DMS 273 treated with DMSO at 0.1 percent for 48 hours (cell line): ENCODE results near the gene LLCFC1.

Experiments used
- DNase-seq: peaks from one replicate; lab custom pipeline; 2025; lab: John Stamatoyannopoulos, UW

The LLCFC1 gene

DNA sequence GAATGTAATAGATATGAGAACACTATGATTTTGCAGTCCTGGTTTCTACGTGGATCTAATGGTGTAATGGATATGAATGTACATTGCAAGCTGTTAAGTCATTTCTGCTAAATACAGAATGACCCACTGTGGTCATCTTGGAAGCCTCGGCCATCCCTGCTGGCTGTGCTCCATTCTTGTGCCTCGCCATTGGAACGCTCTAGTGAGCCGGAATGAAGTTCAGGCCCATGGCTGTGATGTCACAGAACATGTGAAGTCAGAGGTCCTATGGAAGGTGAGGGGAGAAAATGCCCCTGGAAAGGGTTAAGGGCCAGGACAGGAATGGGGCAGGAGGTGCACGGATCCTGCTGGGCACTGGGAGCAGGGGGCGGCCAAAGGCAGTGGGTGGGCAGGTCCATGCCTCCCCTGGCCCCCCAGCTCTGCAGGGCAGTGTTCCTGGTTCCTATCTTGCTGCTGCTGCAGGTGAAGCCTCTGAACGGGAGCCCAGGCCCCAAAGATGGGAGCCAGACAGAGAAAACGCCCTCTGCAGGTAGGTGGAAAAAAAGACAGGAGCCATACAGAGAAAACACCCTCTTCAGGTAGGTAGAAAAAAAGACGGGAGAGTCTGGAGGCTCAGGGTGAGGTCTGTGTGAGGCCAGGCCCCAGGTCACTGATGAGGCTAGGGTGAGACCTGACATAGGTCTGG is at the start of gene LLCFC1:
TSS of gene LLCFC1 (plus strand) at position 259 of the 685 bp plus-strand sequence. CDS start at position 397, 138 bp downstream.
- DNase-seq: no peak

DNA sequence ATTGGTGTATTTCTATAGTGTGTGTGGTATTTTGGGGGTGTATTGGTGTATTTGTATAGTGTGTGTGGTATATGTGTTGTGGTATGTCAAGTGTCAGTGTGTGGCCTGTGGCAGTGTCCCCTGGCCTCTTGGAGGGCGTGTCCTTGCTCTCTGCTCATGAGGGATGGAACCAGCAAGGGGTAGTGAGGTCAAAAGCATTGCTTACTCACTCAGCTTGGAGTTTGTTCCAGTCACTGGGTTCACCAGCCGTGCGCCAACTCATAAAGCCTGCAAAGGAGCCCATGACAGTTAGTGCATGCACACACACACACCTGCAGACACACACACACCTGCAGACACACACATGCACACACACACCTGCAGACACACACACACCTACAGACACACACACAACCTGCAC is 49.5 kb upstream of the LLCFC1 start:
- no peak for DNase-seq

DNA sequence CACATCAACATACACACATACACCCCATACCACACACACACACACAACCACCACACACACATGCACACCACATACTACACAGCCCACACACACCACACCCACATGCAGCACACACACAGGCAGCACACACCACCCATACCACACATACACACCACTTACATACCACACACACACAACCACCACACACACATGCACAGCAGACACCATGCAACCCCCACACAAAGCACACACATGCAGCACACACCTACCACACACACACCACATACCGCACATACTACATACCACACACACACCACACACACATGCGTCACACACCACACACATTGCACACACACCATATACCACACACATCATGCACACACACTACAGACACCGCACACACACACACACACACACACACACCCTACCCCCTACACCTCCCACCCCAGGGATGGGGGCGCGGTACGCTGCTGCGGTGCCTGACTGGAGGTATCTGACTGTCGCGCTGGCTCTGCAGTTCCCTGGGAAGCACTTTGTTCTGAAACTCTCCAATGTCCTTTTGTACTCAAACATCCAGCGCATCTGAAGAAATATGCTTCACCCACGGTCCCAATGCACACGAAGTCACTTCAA is 48.3 kb upstream of the LLCFC1 start:
- DNase-seq: no peak

DNA sequence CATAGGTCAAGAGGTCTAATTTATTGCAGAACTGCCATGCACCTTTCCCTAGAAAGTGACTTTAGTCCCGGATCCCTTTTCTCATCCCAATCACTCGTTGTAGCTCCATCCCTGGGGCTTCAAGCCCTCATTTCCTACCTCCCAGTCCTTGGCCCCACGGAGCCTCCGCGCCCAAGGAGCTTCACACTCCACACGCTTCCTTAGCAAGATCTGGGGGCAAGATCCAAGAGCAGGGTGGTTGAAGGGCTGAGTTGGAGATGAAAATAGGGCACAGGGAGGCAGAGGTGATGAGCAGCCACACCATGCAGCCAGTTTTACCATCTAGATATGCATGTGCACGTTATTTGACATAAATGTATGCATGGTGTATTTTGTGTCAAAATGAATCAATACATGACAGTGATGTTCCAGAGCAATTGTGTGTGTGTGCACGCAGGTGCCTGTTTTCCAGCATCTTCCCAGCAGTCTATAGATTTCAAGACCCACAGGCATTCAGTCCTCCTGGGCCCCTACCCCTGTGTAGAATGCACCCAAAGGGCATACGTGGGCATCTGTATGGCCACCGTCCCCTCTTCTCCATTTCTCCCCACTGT is 47.7 kb upstream of the LLCFC1 start:
- no peak for DNase-seq

DNA sequence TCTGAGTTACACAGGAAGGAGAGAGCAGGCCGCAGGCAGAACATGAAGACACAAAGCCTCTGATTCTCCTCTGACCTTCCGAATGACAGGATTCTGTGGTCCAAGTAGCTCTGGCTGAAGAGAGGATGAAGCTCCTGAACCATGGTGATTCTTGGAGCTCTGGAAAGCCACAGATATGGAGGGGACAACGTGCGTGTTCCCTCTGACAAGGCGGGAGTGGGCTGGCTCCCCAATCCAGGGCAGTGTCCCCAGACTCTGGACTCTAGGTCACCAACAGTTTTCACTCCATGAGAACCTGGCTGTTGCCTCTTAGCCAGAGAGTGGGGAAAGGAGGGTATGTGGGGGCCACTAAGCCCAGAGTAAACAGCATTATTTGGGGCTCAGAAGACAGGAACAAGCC is 46.3 kb upstream of the LLCFC1 start:
- no peak for DNase-seq

DNA sequence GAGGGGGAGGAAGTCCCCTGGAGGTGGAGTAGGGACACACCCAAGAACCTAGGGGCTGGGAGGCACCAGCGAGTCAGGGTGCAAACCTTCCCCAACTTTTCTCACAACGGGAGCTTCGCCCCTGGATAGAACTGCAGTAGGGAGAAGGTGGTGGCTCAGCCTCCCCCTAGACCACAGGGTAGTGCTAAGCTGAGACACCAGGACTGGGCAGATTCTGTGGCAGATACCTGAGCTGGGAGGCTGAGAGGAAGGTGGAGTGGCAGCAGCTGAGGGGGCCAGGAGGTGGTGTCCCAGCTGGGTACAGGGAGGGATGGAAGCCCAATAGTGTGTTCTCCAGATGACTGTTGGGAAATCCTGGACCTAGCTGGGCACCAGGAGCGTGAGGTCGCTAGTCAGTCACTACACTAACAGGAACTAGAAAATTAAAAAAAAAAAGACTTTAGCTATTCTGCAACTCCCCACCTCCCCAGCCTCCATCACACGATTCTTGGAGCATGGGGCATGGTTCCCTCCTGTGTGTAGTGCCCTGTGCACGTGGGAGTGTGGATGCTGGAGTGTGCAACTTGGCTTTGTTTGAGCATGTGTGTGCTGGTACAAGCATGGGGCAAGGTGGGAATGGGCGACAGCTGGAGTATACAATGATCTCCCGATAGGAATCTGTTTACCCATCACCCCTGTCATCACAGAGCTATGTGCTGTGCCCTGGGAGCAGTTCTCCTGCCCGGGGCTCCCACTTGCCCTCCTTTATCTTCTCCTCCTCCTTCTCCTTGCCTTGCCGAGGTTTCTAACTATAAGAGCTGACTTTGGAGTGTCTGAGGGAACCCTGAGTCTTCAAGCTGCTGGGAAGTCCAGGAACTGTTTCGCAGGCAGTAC is 44.9 kb upstream of the LLCFC1 start:
- DNase-seq: no peak

DNA sequence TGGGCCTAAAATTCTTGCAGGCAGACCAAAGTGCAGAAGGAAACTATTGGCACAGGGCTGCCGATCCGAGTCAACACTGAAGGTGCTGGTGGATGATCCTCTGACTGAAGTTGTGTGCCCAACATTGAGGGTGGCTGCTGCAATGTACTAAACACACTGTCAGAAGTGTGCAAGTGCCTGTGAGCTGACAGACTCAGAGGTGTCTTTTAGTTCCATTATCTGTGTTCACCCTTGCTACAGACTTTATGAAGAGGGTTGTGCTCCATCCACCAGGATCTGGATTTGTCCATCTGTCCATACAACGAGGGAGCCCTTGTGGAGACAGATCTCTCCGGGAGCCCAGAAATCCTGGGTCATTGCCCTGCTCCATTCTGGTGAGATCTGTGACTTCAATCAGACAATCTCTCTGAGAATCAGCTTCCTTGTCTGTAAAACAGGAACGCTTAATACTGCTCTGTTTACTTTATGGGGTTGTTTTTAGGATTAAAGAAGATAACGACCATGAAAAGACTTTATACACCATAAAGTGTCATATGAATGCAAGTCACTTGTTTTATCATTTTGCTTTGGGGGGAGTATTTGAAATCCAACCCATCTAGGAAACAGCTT is 44.2 kb upstream of the LLCFC1 start:
- DNase-seq: no peak

DNA sequence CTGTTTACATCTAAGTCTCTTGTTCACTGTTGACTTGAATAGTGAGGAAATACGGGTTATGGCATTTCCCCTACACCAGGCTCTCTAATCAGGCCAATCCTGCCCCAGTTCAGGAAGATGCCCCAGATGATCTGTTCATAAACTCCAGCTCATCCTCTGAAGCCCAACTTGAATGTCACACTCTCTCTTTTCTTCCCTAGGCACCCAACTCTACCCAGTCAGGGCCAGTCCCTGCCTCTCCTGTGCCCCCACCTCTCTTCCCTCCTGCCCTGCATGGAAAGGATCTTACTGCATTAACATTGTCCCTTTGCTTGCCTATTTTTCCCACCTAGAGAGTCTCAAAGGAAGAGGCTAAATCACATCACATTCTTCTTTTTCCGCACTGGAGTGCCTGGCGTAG is 43.1 kb upstream of the LLCFC1 start:
- no peak for DNase-seq

DNA sequence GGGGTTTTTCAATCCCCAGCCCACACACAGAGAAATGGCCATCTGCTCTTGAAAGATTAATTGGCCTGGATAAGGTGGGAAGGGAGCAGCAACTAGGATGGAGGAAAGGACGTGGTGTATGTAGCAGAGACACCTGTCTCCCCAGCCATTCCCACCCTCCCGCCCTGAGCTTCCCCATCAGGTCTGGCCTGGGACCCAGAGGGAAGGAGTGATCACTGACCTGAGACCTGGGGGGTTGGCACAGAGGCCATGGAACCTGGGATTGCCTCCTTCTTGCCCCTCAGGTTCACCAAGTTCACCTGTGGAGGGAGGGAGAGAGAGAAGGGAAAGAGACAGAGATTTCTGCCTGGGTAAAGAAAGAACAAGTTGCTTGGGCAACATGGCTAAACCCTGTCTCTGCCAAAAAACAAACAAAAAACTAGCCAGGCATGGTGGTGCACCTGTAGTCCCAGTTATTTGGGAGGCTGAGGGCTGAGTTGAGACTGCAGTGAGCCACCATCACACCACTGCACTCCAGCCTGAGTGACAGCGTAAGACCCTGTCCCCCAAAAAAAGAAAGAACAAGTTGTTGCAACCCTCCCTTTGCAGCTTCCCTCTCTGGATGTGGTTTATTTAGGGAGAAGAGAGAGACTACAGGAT is 42.4 kb upstream of the LLCFC1 start:
- no peak for DNase-seq

DNA sequence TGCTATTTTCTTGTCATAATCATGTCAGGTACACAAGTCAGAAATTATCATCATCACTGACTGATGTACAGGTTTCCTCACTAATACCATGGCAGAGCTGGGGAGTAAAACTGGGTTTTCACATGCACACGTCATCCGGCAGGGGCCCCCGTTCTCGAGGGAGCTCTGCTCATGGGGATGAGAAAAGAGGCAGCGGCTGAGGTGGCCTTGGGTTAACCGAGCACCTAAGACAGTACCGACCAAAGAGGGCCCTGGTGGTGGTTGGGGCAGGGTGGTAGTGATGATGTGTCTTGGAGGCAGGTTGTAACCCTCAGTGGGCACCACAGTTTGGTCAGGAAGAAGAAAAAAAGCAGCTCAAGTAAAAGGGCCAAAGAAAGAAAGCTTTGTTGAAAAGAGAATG is 41.6 kb upstream of the LLCFC1 start:
- DNase-seq: no peak

DNA sequence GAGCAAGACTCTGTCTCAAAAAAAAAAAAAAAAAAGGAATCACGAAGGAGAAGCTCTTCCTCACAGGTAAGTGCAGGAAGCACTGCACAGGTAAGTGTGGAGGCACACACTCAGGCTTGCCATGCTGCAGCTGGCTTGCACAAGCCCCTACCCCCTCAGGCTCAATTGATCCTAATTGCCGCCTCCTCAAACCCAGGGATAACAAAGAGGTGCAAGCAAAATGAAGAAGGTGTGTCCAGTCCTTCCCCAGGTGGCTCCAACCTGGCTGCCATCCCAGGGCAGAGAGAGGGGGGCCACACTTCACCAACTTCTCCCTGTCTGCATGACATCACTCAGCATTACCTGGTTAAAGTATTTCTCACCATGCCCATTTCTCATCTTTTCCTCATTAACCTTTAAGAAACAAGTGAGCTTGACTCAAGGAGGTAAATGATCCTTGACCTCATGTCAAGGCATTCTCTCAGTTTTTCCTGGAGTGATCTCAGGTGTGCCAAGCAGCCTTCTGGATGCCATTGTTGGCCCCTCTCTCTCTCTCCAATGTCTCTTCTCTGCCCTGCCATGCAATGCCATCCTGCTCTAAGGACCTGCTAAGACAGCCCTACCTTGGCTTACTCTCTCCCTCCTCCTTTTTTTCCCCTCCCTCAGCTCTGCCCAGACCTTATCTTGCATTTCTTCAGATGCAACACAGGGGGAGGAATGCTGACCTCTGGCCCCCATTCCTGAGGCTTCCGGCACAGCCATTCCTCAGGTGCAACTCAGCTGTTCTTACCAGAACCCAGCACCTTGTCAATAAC is 40.7 kb upstream of the LLCFC1 start:
- DNase-seq: no peak

DNA sequence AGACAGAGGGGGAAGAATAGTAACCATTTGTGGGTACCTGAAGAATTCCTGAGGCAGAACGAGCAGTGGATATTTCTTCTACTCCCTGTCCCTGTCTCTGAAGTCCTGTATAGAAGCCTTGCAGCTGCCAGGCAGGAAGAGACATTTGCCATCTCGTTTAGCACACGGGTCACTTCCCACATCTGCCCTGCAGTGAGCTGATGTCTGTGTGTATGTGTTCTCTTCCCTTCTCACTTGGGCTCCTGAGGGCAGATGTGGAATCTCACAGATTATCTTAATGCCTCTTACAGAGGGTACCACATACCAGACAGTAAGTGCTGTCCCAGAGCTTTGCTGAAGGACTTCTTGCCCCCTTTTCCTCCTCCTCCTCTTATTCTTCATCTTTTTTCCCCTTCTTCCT is 39.6 kb upstream of the LLCFC1 start:
- DNase-seq: no peak

DNA sequence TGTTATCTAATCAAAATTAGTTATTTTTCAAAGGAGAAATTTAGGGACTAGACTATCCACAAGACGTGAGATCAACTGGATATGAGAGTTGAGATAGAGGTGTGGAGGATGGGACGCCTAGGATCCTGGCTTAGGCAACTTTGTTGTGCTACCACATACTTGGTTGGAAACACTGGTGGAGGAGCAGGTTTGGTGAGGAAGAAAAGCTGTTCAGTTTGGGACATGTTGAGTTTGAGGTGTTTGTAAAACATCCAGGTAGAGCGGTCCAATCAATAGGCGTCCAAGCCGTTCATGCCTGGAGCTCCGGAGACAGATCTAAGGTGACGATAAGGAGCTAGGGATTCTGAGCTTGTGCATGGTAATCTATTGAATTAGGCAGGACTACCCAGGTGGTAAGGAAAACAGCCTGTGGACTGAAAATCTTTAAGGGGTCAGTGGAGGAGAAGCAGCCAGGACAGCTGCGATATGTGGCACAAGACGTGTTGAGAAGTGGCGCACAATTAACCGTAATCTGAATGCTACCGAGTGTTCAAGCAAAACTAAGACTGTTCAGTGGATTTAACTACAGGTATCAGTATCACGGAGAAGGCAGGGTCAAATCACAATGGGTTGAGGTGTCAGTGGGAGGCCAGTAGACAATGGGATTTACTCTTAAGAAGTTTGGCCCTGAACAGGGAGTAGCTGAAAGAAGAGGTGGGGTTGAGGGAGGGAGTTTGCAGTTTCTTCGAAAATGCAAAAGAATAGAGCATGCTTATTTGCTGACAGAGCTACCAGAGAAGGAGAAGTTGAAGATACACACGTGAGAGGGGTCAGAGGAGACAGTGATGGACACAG is 37.6 kb upstream of the LLCFC1 start:
- no peak for DNase-seq

DNA sequence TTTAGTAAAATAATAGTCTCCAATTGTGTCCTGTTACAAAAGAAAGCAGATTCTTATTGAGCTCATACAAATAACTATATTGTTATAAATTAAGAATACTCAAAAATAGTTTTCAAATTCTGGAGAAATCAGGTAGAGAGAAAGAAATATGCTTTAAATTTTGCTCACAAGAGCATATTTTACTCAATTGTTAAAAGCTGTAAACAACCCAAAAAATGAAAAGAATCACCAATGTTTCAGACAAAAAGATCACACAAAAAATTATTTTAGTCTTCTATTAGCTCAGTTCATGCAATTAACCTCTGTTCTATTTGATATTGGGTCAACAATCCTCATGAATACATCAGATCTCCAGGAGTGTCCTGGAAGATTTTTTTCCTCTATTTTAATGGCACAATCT is 35.2 kb upstream of the LLCFC1 start:
- DNase-seq: no peak

DNA sequence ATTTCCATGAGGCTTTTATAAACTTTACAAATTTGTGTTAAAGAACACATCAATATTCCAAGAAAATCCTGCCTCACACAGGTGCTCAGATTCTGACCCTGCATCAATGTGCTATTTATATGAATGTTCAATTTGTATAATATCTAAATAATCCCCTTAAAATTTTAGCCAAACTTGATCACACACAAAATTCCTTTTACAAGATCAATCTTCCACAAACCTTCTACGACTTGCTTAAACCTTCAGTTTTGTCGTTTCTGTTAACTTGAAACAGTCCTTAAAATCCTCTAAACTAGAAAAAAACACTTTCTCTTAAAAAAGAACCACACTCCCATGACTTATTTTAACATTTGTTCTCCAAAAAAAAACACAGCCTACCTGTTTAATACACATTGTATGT is 33.5 kb upstream of the LLCFC1 start:
- no peak for DNase-seq

DNA sequence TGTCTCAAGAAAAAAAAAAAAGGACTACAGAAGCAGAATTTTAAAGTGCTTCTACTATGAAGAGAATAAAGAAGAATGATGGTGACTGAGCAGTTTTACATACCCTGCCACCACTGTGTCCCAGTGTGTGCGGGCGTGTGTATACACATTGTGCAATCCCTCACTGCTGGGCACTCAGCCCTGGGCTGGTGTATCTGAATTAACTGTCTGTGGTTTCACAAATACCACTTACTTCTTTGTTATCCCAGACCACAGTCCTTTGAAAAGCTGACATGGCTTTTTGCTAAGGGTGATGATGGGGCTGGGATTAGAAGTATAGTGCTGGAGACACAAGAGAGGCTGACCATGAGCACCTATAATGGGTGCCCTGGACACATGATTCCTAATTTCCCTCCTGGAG is 32.6 kb upstream of the LLCFC1 start:
- DNase-seq: no peak

DNA sequence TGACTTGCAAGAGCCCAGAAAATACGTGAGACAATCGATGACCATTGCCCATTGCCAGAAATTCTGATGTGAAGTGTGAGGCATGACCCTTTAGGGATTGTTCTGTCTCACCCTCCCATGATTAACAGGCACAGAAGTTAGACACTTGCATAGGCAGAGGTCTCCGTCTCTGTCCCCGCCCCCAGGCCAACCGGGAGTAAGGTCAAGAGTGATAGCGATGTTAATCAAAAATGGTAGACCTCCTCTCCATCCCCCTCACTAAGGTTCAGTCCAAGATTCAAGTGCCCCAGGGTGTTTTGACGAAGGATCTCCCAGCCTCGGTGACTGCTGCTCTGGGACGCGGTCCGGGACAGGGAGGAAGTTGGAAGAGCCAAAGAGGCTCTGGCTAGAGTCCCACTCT is 31.0 kb upstream of the LLCFC1 start:
- no peak for DNase-seq

DNA sequence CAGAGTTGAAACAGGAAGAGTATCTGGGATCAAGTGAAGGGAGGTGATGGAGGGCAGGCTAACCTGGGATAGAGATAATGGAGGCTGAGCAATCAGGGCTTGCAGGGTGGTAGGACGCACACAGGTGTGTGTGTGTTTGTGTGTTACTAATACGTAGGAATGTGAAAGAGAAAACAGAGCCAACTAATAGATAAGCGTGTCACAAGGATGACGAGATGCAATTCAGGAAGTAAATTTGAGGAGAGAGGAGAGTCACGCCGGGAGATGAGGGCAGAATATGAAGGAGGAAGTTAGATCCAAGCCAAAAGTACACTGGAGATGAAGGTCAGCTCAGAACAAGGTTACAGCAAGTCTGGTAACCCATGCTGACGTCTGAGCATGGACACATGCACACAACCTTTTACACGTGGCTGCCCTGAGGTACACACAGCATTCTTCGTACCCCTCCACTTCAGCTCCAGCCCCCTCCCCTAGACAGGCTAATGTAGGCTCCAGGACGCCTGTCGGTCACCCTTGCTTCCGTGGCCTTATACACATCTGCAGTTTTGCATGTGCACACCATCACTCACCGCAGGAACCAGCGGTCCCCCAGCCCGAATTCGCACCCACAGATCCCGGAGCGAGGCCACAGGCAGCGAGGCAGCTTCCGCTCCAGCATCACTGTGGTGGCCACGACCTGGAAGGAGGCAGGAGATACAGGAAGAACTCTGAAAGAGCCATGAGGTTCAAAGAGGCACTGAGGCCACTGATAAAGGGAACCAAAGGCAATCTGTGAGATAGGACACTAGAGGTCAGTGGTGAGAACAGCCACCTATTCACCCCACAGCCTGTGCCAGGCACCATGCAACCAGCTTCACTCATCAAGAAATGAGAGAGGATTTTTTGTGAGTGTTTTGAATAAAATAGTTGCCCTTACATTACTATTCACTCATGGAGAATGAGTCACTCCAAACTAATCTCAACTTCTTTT is 30.1 kb upstream of the LLCFC1 start:
- DNase-seq: no peak

DNA sequence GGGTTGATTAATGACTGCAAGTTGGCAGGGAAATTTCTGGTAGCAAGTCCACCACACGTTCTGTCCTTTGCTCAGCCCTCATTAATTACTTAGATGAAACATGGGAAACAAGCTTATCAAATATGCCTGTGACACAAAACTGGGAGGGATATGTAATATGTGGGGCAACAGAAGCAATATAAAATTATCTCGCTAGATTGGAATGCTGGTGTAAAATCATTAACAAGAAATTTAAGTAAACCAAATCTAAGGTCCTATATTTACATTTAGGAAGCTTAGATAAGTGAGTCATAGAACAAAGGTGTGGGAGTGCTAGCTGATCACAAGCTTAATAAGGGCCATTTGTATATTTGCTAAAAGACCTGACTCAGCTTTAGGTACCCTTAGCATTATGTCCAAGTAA is 29.3 kb upstream of the LLCFC1 start:
- no peak for DNase-seq
